ENCODE data around the gene SIK3.

GRCh38 chr11:116963813-116964212, 134.4 kb downstream of the SIK3 start:
- TF ChIP-seq POLR2AphosphoS5 (IDR thresholded peaks at IDR 0.05) (no peak), CTCF (IDR thresholded peaks at IDR 0.05) (no peak)

All from gastroesophageal sphincter (tissue), 3 donors.